ENCODE data around the gene SLC22A6.
"Not testable (repeated sequence)": the region's sequence is repeated elsewhere in the genome, so short reads cannot be mapped to it uniquely, and the experiment has no call there.

SLC22A6 gene

GRCh38 chr11:62985041-62985750, 429 bp upstream of the SLC22A6 start:
- no peak for DNase-seq (ENCODE audit: low read depth)

- no peak for DNase-seq (ENCODE audit: low read depth)
These were observed 1.1 kb downstream of the SLC22A6 start for GRCh38 chr11:62983536-62984199.

DNA sequence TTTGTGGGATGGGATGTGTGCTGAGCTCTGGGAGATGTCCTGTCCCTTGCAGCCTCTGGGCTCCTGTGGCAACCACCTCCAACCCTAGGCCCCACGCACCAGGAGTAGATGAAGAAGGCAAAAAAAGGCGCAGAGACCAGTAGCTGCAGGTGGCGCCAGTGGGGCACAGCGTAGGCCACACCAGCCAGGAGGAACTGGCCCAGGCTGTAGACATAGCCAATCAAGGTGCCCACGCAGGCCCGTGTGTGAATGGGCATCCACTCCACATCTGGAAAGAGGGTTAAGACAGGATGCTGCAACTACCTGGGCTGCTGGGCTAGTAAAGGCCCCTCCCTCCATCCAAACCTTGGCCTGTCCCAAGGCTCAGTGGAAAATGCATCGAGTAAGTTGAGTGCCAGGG, 3.0 kb downstream of the SLC22A6 start:
- DNase-seq (ENCODE audit: low read depth): no peak

GRCh38 chr11:62980133-62980760, 4.5 kb downstream of the SLC22A6 start:
- no peak for DNase-seq (ENCODE audit: low read depth)

GRCh38 chr11:62976109-62976508, 8.7 kb downstream of the SLC22A6 start:
- no peak for DNase-seq (ENCODE audit: low read depth)

GRCh38 chr11:62974848-62975522, 9.8 kb downstream of the SLC22A6 start:
- DNase-seq (ENCODE audit: low read depth): no peak

GRCh38 chr11:62965574-62965973, 19.2 kb downstream of the SLC22A6 start:
- DNase-seq (ENCODE audit: low read depth): no peak

- no peak for DNase-seq (ENCODE audit: low read depth)
These were observed 22.4 kb downstream of the SLC22A6 start for GRCh38 chr11:62962391-62962790.

DNA sequence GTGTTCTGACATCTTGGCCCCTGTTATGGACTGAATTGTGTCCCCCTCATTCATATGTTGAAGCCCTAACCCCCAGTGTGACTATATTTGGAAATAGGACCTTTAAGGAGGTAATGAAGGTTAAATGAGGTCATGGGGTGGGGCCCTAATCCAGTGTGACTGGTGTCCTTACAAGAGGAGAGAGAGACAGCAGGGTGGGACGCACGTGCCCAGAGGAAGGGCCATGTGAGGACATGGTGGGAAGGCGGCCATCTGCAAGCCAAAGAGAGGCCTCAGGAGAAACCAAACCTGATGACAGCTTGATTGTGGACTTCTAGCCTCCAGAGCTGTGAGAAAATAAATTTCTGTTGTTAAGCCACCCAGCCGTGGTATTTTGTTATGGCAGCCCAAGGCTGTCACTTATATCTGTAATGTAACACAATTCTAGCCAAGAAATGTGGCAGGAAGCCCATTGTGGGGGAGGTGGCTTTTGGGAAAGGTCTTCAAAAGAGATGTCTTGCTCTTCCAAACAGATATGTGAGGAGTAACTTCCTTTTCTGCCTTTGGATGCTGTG, 23.7 kb downstream of the SLC22A6 start:
- no peak for DNase-seq (ENCODE audit: low read depth)

DNA sequence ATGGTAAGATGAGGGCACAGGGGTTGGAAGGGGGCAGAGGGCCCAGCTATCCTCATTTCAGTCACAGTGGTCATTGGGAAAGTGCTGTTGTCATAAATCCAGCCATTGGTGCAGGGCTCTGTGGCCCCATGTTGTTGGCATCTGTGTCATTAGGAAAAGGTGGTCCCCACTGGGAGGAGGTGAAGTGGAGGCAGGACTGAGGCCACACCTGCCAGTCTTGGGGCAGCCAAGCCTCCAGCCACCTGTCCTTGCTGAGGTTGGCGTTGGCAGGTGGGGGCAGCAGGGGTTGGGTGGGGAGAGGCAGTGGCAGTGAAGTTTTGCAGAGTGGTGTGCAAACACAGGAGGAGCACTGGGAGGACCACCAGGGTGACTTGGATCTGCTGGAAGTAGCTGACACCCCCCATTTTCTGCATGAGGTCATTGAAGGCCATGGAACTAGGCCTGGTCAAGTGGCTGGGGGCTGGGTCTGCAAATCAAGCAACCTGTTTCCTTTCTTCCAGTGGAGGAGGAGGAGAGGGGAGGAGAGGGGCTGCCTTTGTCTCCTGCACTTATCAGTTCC, 25.3 kb downstream of the SLC22A6 start:
- DNase-seq (ENCODE audit: low read depth): no peak

GRCh38 chr11:62958547-62959421, 26.0 kb downstream of the SLC22A6 start:
- DNase-seq (ENCODE audit: low read depth): no peak

DNA sequence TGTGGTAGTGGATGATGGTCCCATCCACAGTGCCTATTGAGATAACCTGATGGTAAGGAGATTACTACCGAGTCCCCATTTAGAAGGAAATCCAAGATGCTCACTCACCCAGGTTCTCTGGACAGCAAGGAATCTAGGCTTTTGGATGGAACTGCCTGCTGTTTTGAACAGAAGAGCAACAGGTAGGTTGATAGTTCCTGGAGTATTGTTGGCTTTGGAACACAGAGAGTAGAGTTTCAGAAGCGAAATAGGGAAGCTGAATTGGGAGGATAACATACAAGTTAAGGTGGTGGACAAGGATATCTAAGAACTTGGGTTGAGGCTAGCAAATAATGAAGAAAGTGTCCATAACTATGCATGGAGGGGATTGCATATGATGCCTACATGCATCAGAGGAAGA, 27.6 kb downstream of the SLC22A6 start:
- no peak for DNase-seq (ENCODE audit: low read depth)

DNA sequence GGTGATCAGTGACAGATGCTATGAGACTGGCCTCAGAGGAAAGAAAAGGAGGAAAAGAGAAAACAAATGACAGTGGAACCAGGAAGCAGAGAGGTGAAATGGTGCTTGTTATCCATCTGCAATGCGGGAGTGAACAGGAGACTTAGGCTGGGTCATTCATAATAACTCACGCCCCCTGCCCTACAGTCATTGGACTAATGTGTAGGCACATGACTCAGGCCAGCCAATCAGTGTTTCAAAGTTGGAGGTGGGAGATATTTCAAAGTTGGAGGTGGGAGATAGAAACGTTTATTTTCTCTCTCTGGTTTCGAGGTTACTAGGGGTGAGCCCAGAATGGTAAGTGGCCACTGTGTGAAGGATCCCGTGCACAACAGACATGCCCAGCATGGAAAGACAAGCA, 30.3 kb downstream of the SLC22A6 start:
- no peak for DNase-seq (ENCODE audit: low read depth)

DNA sequence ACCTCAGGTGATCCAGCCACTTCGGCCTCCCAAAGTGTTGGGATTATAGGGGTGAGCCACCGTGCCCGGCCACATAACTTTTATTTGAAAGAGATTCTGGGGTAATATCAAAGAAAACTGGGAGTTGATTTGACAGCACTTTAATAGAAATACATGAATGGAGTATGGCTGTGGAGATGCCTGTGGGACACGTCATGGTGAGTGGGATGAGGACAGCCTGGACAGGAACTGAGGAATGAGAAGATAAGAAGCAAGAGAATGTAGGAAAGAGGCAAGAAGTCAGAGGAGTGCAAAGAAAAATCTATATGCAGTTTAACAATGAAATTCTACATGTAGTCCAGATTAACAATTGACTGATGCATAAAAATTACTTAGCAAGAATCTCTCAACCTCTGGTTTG, 31.0 kb downstream of the SLC22A6 start:
- no peak for DNase-seq (ENCODE audit: low read depth)

DNA sequence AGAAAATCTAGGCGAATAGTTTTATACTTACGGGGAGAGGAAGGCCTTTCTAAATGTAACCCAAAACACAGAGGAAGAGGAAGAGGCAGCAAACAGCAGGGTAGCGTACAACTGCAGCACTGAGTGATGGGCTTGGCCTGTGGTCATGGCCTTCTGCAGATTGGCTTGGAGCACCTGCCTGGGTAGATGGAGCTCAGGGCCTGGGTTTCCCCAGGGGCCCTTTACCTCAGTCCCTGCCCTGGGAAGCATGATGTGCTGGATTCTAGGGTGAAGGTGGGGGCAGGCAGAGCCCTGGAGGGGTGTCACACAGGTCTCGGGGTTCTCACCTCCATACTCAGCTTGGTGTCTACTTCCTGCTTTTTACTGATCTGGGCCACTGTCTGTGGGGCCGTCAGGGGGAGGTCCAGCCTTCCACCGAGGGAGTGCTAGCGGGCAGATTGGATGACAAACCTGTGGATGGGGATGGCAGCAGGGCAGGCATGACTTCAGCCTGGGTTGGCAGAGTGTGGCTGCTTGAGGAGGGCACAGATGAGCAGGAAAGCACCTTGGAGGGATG, 35.9 kb downstream of the SLC22A6 start:
- no peak for DNase-seq (ENCODE audit: low read depth)

- DNase-seq (ENCODE audit: low read depth): not testable (repeated sequence)
These were observed 39.2 kb downstream of the SLC22A6 start for GRCh38 chr11:62945538-62945937.

GRCh38 chr11:62937528-62937927, 47.2 kb downstream of the SLC22A6 start:
- DNase-seq (ENCODE audit: low read depth): not testable (repeated sequence)

DNA sequence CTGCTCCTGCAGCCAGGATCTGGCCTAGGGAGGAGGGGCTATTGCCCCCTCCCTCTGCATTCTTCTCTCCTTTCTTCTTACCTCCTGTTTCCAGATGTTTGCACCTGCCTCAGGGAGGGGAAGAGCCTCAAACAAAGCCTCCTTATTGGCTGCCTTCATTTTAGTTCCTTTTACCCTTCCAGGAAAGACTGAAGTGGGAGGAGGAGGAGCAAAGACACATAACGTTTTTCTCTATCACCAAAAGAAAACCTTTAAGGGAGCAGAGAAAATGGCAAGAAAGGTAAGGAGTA, 50.3 kb downstream of the SLC22A6 start:
- DNase-seq (ENCODE audit: low read depth): no peak

DNA sequence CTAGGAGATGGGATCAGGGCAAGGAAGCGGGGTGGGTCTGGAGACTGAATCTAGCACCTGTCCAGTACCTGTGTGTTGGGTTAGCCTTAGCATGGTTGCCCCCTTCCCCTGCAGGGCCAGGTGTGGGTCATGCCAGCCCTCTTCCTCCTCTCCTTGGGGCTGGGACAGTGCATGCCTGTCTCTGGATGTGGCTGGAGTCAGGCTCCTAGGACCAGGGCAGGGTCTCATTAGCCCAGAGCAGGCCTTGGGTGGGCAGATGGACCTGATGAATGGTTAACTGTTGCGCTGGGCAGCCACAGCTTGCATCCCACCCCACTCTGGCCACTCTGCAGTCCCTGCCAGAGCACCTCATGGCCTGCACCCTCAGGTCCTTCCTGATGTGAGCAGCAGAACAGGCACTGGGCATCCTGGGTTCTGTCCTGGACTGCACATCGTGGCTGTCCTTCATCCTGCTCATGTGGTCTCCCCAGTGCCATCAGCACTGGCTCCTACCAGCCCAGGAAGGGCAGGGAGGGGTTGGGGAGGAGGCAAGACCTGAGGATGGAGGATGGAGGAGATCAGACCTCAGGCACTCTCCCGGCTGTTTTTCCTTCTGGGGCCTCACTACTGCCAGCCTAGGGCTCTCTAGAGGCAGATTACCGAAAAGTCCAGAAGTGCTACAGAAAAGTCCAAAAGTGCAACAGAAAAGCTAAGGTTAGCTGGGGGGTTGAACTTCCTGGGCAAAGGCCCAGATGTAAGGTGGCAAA, 50.8 kb downstream of the SLC22A6 start:
- no peak for DNase-seq (ENCODE audit: low read depth)

DNA sequence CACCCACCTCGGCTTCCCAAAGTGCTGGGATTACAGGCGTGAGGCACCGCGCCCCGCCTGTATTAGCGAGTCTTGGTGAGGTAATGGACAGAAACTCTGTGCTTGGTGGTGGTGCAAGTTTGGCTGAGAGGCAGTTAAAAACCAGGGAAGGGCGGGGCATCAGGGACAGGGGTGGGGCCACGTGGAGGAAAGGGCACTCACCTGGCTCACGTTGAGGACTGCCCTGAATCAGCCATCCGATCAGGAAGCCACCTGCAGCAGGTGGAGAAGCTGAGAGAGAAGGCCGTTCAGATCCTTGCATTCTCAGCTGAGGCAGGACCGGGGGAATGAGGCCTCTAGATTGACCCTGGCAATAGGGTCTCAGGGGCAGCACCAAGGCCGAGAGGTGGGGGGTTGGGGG, 51.5 kb downstream of the SLC22A6 start:
- no peak for DNase-seq (ENCODE audit: low read depth)
